ENCODE data around the gene GRID1.
"Not testable (repeated sequence)": the region's sequence is repeated elsewhere in the genome, so short reads cannot be mapped to it uniquely, and the experiment has no call there.

Gene GRID1

GRCh38 chr10:86392723-86393094, 26.1 kb upstream of the GRID1 start:
- DNase-seq, result no peak

GRCh38 chr10:86391986-86392722, 25.6 kb upstream of the GRID1 start:
- no peak for DNase-seq

GRCh38 chr10:86391236-86391840, 24.7 kb upstream of the GRID1 start:
- no peak for DNase-seq

- DNase-seq, result no peak
Observed at GRCh38 chr10:86390337-86391120, 23.9 kb upstream of the GRID1 start.

GRCh38 chr10:86389441-86390193, 23.0 kb upstream of the GRID1 start:
- DNase-seq, result peak in 4 of 58 donors; percentile 12 to 45 (median 25)

GRCh38 chr10:86389109-86389440, 22.5 kb upstream of the GRID1 start:
- not testable (repeated sequence) for DNase-seq

- DNase-seq, result no peak
Observed at GRCh38 chr10:86388119-86388704, 21.6 kb upstream of the GRID1 start.

GRCh38 chr10:86387178-86387794, 20.7 kb upstream of the GRID1 start:
- DNase-seq, result no peak

GRCh38 chr10:86385806-86386205, 19.2 kb upstream of the GRID1 start:
- DNase-seq, result no peak

GRCh38 chr10:86377797-86378146, 11.2 kb upstream of the GRID1 start:
- no peak for DNase-seq

- DNase-seq, result peak in 51 of 58 donors; percentile 31 to 87 (median 60)
Observed at GRCh38 chr10:86376852-86377796, 10.5 kb upstream of the GRID1 start.

GRCh38 chr10:86376403-86376802, 9.8 kb upstream of the GRID1 start:
- no peak for DNase-seq

- DNase-seq, result no peak
Observed at GRCh38 chr10:86375204-86375603, 8.6 kb upstream of the GRID1 start.

- no peak for DNase-seq
Observed at GRCh38 chr10:86374664-86375063, 8.1 kb upstream of the GRID1 start.

- DNase-seq, result no peak
Observed at GRCh38 chr10:86373828-86374227, 7.2 kb upstream of the GRID1 start.

- DNase-seq, result peak in 3 of 58 donors; percentile 15 to 41 (median 22)
Observed at GRCh38 chr10:86373251-86373650, 6.7 kb upstream of the GRID1 start.

- no peak for DNase-seq
Observed at GRCh38 chr10:86372784-86373239, 6.2 kb upstream of the GRID1 start.

- DNase-seq, result no peak
Observed at GRCh38 chr10:86372119-86372783, 5.7 kb upstream of the GRID1 start.

- no peak for DNase-seq
Observed at GRCh38 chr10:86371691-86372090, 5.1 kb upstream of the GRID1 start.
